Aorta (tissue), 5 donors: ENCODE measurements around the gene JUND. TPM values are rescaled to one million over a fixed set of nuclear protein-coding genes. Genes with fewer than 3 reads are reported as not detected.

Experiments
- ATAC-seq: fragments of 200-7000 bp; cut with Tn5 transposase; one replicate; pipeline ENCODE4 v1.9.1; 2022; ENCODE audit warnings: moderate library complexity; ENCODE audit not compliant: low FRiP score
- DNase-seq, 2 donors: peaks; one replicate each; pipeline ENCODE4 v3.0.0-alpha.2; 2020
- H3K27ac ChIP-seq, 2 donors: one replicate each; pipeline ENCODE4 v1.5.1; 2013; ENCODE audit warnings: low read length in 2 of 2, mild to moderate bottlenecking in 2 of 2, moderate library complexity in 2 of 2, control low read depth in 1 of 2, inconsistent platforms in 1 of 2, low read depth in 1 of 2
- H3K27me3 ChIP-seq, 2 donors: one replicate each; pipeline ENCODE4 v1.6.1; 2013; ENCODE audit warnings: control low read depth in 1 of 2, low read length in 1 of 2, mild to moderate bottlenecking in 1 of 2, moderate library complexity in 1 of 2; ENCODE audit not compliant: insufficient read depth in 2 of 2, control insufficient read depth in 1 of 2
- H3K36me3 ChIP-seq, 2 donors: one replicate each; pipeline ENCODE4 v1.6.1; 2013; ENCODE audit warnings: control low read depth in 1 of 2, low read length in 1 of 2, mild to moderate bottlenecking in 1 of 2; ENCODE audit not compliant: insufficient read depth in 2 of 2, control insufficient read depth in 1 of 2
- H3K4me1 ChIP-seq, 2 donors: one replicate each; pipeline ENCODE4 v1.6.1; 2013; ENCODE audit warnings: low read length in 2 of 2, control low read depth in 1 of 2, mild to moderate bottlenecking in 1 of 2, moderate library complexity in 1 of 2; ENCODE audit not compliant: insufficient read depth in 2 of 2, control insufficient read depth in 1 of 2
- H3K4me3 ChIP-seq, 2 donors: one replicate each; pipeline ENCODE4 v1.5.1; 2013; ENCODE audit warnings: low read length in 2 of 2, control low read depth in 1 of 2, mild to moderate bottlenecking in 1 of 2
- H3K9me3 ChIP-seq: one replicate; pipeline ENCODE4 v1.6.1; 2013; ENCODE audit warnings: mild to moderate bottlenecking, low read length; ENCODE audit not compliant: control insufficient read depth
- WGBS, 2 donors: extraction: QIAGEN DNeasy Blood & Tissue Kit; methylation state at CpG; one replicate each; pipeline ENCODE4 v1.1.7; 2013; 5-methylcytosine and 5-hydroxymethylcytosine counted together
- intact Hi-C, 2 donors: fragments of 100-400 bp; cut with DNase I; formaldehyde crosslinking; loops; one replicate each; pipeline versions ENCODE4 v1.14.2 to v1.15.0; 2022
- polyA plus RNA-seq, 2 donors: library from polyadenylated mRNA; stranded (reverse); fragments of 200-250 nt; gene quantifications; one replicate each; pipeline ENCODE4 v1.2.3, GENCODE V29; 2013
- total RNA-seq, 2 donors: library from RNA; stranded (reverse); fragmentation: NEBNext Ultra II Directional; extraction: Animal tissue kit (Norgen Biotek cat#: 25700); gene quantifications; one replicate each; pipeline ENCODE4 v1.2.1, GENCODE V29; 2021
- donor health status: healthy with polysubstance abuse.
- donor health status: Bipolar disorder and iron deficiency.
- donor health status: DM: no; HTN: no; CAD: no.
- donor health status: DM: no; HTN: no; CAD: no.
- donor health status: DM: yes; HTN: yes; CAD: no.

JUND gene
- total and polyA plus RNA-seq, 4 donors, result 62.6 to 492 (median 187) TPM

- WGBS, 2 donors, result 3 to 6% methylated on average over 7 of the region's 7 CpGs
- peaks cover 0 to 4% of the 10 kb centered on the region in 2 donors for H3K4me1 ChIP-seq
Observed at GRCh38 chr19:18322318-18322758, 40.9 kb upstream of the JUND start.

GRCh38 chr19:18321734-18322102 lies 40.3 kb upstream of the JUND start:
- Histone ChIP-seq H3K27ac (no peak overlapping the region), H3K4me3 (no peak overlapping the region), H3K27me3 (no peaks in the 10 kb centered on the region), H3K9me3 (no peaks in the 10 kb centered on the region), H3K36me3 (no peaks in the 10 kb centered on the region), H3K4me1 (peaks cover 0 to 4% of the 10 kb centered on the region in 2 donors)
- DNase-seq (no peak), ATAC-seq (no peak)
- WGBS, 2 donors, result 37 to 39% methylated on average over 9 of the region's 9 CpGs
- intact Hi-C loops, result loop anchor here (2.0 to 5.0 kb wide), 3 partner anchors 39 to 129 kb away; partner anchors contain the start of genes JUND (in 1 of the 2) and MPV17L2 (in 1 of the 2)

More at GRCh38 chr19:18322318-18322758, 40.9 kb upstream of the JUND start:
- Histone ChIP-seq H3K27me3 (no peaks in the 10 kb centered on the region), H3K36me3 (no peaks in the 10 kb centered on the region), H3K4me3 (peak overlapping the region; percentile 14 to 42), H3K27ac (peak overlapping the region in 1 of 2 donors; percentile 49), H3K9me3 (no peaks in the 10 kb centered on the region)
- ATAC-seq (no peak), DNase-seq (peak in 1 of 2 donors; percentile 67)
- intact Hi-C loops, result loop anchor here (2.0 to 5.0 kb wide), 3 partner anchors 40 to 130 kb away; partner anchors contain the start of genes JUND (in 1 of the 2) and MPV17L2 (in 1 of the 2)

- Histone ChIP-seq H3K4me3 (no peak overlapping the region), H3K27ac (no peak overlapping the region), H3K4me1 (peaks cover 0 to 4% of the 10 kb centered on the region in 2 donors), H3K36me3 (no peaks in the 10 kb centered on the region), H3K27me3 (no peaks in the 10 kb centered on the region), H3K9me3 (no peaks in the 10 kb centered on the region)
- DNase-seq (peak in 1 of 2 donors; percentile 52), ATAC-seq (no peak)
- WGBS, 2 donors, result 77 to 79% methylated on average over 14 of the region's 14 CpGs
- intact Hi-C loops, result loop anchor here (5.0 kb wide), 2 partner anchors 39 to 114 kb away; partner anchors contain the start of gene JUND (in 1 of the 2)
Observed at GRCh38 chr19:18320865-18321733, 39.7 kb upstream of the JUND start.

- no peak overlapping the region for H3K4me3 ChIP-seq
- no peak overlapping the region for H3K27ac ChIP-seq
- H3K9me3 ChIP-seq, result no peaks in the 10 kb centered on the region
- ATAC-seq (no peak), DNase-seq (peak in 1 of 2 donors; percentile 50)
- no peaks in the 10 kb centered on the region for H3K27me3 ChIP-seq
- no peaks in the 10 kb centered on the region for H3K36me3 ChIP-seq
- intact Hi-C loops, result loop anchor here (5.0 kb wide), 2 partner anchors 37 to 112 kb away; partner anchors contain the start of gene JUND (in 1 of the 2)
- peaks cover 0 to 4% of the 10 kb centered on the region in 2 donors for H3K4me1 ChIP-seq
- WGBS, 2 donors, result 88 to 89% methylated on average over 7 of the region's 7 CpGs
Observed at GRCh38 chr19:18319591-18320135, 38.2 kb upstream of the JUND start.

- 74 to 78% methylated on average over 18 of the region's 18 CpGs for WGBS, 2 donors
- H3K27me3 ChIP-seq, result no peaks in the 10 kb centered on the region
- peak in 1 of 2 donors; percentile 71 for DNase-seq
- intact Hi-C loops, result no loop called here
- no peak for ATAC-seq
- no peak overlapping the region for H3K27ac ChIP-seq
- H3K4me1 ChIP-seq, result peaks cover 0 to 4% of the 10 kb centered on the region in 2 donors
- no peak overlapping the region for H3K4me3 ChIP-seq
- H3K9me3 ChIP-seq, result no peaks in the 10 kb centered on the region
- no peaks in the 10 kb centered on the region for H3K36me3 ChIP-seq
Observed at GRCh38 chr19:18317961-18318800, 36.8 kb upstream of the JUND start.

- Histone ChIP-seq H3K36me3 (no peaks in the 10 kb centered on the region), H3K9me3 (no peaks in the 10 kb centered on the region), H3K27me3 (no peaks in the 10 kb centered on the region), H3K4me1 (no peaks in the 10 kb centered on the region), H3K4me3 (no peak overlapping the region), H3K27ac (peak overlapping the region in 1 of 2 donors; percentile 63)
- 63 to 76% methylated on average over 3 of the region's 3 CpGs for WGBS, 2 donors
- ATAC-seq, result no peak
- DNase-seq, result no peak
- intact Hi-C loops, result no loop called here
Observed at GRCh38 chr19:18313398-18313797, 32.0 kb upstream of the JUND start.

GRCh38 chr19:18312092-18312534 lies 30.7 kb upstream of the JUND start:
- intact Hi-C loops, result no loop called here
- H3K4me1 ChIP-seq, result no peaks in the 10 kb centered on the region
- H3K36me3 ChIP-seq, result no peaks in the 10 kb centered on the region
- ATAC-seq, result no peak
- 92 to 93% methylated on average over 10 to 11 of the region's 11 CpGs for WGBS, 2 donors
- peak in 1 of 2 donors; percentile 41 for DNase-seq
- no peaks in the 10 kb centered on the region for H3K9me3 ChIP-seq
- no peak overlapping the region for H3K27ac ChIP-seq
- no peak overlapping the region for H3K4me3 ChIP-seq
- H3K27me3 ChIP-seq, result no peaks in the 10 kb centered on the region

- Histone ChIP-seq H3K9me3 (no peaks in the 10 kb centered on the region), H3K4me1 (no peaks in the 10 kb centered on the region), H3K27me3 (no peaks in the 10 kb centered on the region), H3K36me3 (no peaks in the 10 kb centered on the region), H3K4me3 (no peak overlapping the region), H3K27ac (no peak overlapping the region)
- ATAC-seq (no peak), DNase-seq (no peak)
- intact Hi-C loops, result no loop called here
- WGBS, 2 donors, result 88 to 92% methylated on average over 22 of the region's 22 CpGs
Observed at GRCh38 chr19:18311502-18312091, 30.2 kb upstream of the JUND start.
